Astrocyte of the cerebellum (primary cell): ENCODE data around the gene ZNF865.

Experiments
- DNase-seq: peaks from one replicate; pipeline ENCODE4 v3.0.0-alpha.2; 2011; ENCODE audit warnings: low read depth
- H3K4me3 ChIP-seq: 2 replicates; pipeline ENCODE4 v1.5.1; 2011; ENCODE audit warnings: mild to moderate bottlenecking, low read depth, low read length, moderate library complexity
- in situ Hi-C: cut with HindIII; loops from 2 replicates; pipeline ENCODE4 v1.10.0; 2017; ENCODE audit warnings: low sequenced_read_pairs
- TF ChIP-seq, protein P1 (sequence below): IDR thresholded peaks from 2 replicates; pipeline ENCODE4 v1.5.1; 2012; ENCODE audit warnings: low read length, low read depth, moderate library complexity, mild to moderate bottlenecking; ENCODE audit errors: missing control alignments

ZNF865 gene

DNA sequence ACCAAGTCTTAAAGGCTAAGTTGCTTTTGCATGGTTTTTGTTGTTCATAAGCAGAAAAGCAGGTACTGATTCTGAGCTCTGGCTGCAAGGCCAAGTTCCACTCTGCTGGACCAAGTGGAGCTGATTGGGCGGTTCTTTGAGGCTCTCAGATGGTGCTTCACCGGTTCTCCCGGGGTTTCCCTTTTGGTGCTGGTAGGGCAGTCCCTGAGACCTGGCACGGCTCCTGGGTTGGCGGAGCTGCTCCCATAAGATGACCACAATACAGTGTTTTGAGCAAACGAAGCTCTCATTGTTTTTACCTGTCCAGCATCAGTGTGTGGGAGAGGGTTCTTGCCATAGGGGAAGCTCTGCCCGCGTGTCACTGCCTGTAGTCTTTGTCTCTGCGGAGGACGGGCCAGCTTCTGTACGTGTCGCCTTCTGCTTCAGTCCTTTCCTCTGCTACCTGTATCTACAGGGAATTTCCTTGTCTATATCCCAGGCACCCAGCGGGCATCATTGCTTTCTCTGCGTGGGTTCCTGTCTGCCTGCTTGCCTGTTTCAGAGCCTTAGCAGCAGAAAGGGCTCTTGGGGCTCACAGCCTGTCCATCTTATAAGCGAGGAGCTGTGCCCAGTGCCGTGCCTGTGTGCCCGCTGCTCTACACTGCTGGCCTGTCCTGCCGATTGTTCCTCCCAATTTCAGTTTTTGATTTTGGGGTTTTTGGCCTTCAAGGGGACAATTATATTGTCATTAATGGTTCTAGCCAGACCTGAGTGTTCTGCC, 51.7 kb downstream of the ZNF865 start:
- TF ChIP-seq, protein P1, sequence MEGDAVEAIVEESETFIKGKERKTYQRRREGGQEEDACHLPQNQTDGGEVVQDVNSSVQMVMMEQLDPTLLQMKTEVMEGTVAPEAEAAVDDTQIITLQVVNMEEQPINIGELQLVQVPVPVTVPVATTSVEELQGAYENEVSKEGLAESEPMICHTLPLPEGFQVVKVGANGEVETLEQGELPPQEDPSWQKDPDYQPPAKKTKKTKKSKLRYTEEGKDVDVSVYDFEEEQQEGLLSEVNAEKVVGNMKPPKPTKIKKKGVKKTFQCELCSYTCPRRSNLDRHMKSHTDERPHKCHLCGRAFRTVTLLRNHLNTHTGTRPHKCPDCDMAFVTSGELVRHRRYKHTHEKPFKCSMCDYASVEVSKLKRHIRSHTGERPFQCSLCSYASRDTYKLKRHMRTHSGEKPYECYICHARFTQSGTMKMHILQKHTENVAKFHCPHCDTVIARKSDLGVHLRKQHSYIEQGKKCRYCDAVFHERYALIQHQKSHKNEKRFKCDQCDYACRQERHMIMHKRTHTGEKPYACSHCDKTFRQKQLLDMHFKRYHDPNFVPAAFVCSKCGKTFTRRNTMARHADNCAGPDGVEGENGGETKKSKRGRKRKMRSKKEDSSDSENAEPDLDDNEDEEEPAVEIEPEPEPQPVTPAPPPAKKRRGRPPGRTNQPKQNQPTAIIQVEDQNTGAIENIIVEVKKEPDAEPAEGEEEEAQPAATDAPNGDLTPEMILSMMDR = no peak
- no peak for DNase-seq
- in situ Hi-C loops = no loop called here
- peak overlapping the region; percentile 73 for H3K4me3 ChIP-seq

DNA sequence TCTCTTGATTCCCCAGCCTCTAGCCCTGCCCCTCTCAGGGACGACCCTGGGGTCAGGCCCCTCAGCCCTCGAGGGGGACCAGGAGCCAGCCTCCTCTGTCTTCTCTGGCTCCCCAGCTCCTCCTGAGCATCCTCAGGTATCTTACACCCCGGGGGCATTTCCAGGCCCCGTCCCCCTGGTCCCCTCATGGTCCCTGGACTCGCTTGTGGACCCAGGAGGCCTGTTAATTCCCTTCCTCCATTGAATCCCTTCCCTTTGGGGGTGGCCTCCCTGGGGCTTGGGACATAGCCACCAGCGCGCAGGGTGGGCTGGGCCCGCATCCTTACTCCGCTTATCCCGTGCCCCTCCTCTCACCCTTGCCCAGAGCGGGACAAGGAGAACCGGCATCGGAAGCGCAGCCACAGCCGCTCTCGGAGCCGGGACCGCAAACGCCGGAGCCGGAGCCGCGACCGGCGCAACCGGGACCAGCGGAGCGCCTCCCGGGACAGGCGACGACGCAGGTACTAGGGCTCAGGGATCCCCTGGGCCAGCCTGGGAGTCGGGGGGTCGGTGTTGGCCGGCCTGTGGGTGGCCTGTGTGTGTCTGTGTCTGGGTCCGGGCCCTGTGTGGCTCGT, 53.5 kb downstream of the ZNF865 start:
- no peak overlapping the region for H3K4me3 ChIP-seq
- TF ChIP-seq, protein P1 = no peak
- in situ Hi-C loops = no loop called here
- no peak for DNase-seq

DNA sequence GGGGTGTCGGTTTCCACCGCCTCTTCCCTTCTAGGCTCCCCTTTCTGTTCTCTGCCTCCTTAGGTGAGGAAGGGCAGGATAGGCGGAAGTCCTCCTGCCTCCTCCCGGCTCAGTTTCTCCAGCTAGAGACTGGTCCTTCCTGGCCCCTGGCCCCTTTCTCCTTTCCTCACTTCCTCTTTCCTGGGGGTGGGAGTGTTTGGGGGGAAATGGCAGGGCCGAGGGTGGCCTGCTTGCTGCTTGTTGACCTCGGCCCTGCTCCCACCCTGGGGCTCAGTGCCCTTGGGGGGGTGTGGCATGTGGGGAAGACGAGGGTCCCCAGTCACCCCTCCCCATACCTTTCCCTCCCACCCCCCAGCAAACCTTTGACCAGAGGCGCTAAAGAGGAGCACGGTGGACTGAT, 54.4 kb downstream of the ZNF865 start:
- no peak for DNase-seq
- TF ChIP-seq, protein P1 = no peak
- H3K4me3 ChIP-seq = no peak overlapping the region
- in situ Hi-C loops = no loop called here

DNA sequence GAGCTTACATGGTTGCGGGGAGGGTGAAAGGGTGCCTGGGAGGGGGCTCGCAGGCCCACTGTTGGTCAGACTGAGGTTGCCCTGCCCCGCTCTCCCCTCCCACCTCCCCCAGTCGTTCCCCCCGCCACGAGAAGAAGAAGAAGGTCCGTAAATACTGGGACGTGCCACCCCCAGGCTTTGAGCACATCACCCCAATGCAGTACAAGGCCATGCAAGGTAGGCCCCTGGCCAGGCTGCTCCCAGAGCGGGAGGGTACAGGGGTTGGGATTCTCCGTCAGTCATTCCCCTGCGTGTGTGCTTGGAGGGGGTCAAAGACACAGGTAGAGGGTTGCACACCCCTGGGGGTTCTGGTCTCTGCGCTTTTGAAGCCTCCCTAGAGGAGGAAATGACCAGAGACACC, 55.0 kb downstream of the ZNF865 start:
- TF ChIP-seq, protein P1 = no peak
- in situ Hi-C loops = no loop called here
- no peak for DNase-seq
- H3K4me3 ChIP-seq = no peak overlapping the region

DNA sequence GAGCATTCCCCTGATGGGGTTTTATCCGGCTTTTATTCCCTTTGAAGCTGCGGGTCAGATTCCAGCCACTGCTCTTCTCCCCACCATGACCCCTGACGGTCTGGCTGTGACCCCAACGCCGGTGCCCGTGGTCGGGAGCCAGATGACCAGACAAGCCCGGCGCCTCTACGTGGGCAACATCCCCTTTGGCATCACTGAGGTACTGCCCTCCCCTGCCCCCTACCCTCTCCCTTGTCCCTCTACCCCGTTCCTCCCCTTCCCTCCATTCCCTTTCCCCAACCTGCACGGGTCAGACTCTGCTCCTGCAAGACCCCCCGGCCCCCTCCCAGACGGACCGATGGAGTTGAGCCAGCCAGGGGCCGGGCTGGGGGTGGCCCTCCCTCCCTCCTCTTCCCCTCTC, 55.5 kb downstream of the ZNF865 start:
- in situ Hi-C loops = no loop called here
- TF ChIP-seq, protein P1 = no peak
- H3K4me3 ChIP-seq = no peak overlapping the region

DNA sequence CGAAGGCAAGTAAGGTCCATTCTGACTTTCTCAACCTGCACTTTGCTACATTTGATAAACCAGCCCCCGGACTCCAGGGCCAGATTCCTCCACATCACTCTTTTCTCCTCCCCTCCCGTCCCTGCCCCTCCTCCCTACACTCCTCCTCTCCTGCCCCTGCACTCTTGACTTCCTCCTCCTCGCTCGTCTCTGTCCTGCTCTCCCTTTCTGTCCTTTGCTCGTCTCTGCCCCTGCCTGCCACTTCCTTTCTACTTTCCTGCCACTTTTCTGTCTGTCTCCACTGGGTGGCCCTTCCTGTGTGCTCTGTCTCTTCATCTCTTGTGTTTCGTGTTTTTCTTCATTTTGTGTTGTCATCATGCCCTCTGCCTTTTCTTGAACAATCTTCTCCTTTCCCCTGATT, 56.4 kb downstream of the ZNF865 start:
- H3K4me3 ChIP-seq = no peak overlapping the region
- no peak for DNase-seq
- in situ Hi-C loops = no loop called here
- TF ChIP-seq, protein P1 = no peak

More for the DNA sequence above, 55.5 kb downstream of the ZNF865 start:
- DNase-seq = no peak
